Neural cell (in vitro differentiated cells): ENCODE results near the gene SHROOM2. TPM values are rescaled to one million over a fixed set of nuclear protein-coding genes. Genes with fewer than 3 reads are reported as not detected.

Source experiments
- H2AFZ ChIP-seq: fragments of 200-600, 300-800 bp; sonication (generic), shearing (Covaris generic); 2 replicates; pipeline ENCODE4 v1.6.0; 2014; ENCODE audit warnings: low read depth, mild to moderate bottlenecking, antibody characterized with exemption, low read length, moderate library complexity
- H3F3A ChIP-seq: fragments of 200-600 bp; shearing (Covaris generic); 2 replicates; pipeline ENCODE4 v1.6.1; 2016; ENCODE audit warnings: mild to moderate bottlenecking, moderate library complexity, mixed read lengths, antibody characterized with exemption, low read length; ENCODE audit not compliant: insufficient read depth, poor library complexity, severe bottlenecking
- H3K27ac ChIP-seq: fragments of 200-600, 300-800 bp; sonication (generic), shearing (Covaris generic); 2 replicates; pipeline ENCODE4 v1.5.1; 2014; ENCODE audit warnings: mild to moderate bottlenecking, low read length, moderate library complexity
- H3K27me3 ChIP-seq: fragments of 300-800, 200-600 bp; sonication (generic), shearing (Covaris generic); 2 replicates; pipeline ENCODE4 v1.6.0; 2014; ENCODE audit warnings: mild to moderate bottlenecking, low read depth, low read length, moderate library complexity; ENCODE audit not compliant: insufficient read depth
- H3K36me3 ChIP-seq: fragments of 300-800, 200-600 bp; sonication (generic), shearing (Covaris generic); 2 replicates; pipeline ENCODE4 v1.5.1; 2014; ENCODE audit warnings: mild to moderate bottlenecking, antibody characterized with exemption, low read length, moderate library complexity; ENCODE audit not compliant: insufficient read depth
- H3K4me2 ChIP-seq: fragments of 300-800, 200-600 bp; sonication (generic), shearing (Covaris generic); 2 replicates; pipeline ENCODE4 v1.6.0; 2014; ENCODE audit warnings: mild to moderate bottlenecking, low read length
- H3K4me3 ChIP-seq: fragments of 300-800, 200-600 bp; sonication (generic), shearing (Covaris generic); 2 replicates; pipeline ENCODE4 v1.5.1; 2014; ENCODE audit warnings: mild to moderate bottlenecking, low read length, moderate library complexity
- H3K79me2 ChIP-seq: fragments of 200-600 bp; shearing (Covaris generic); replicated peaks from 2 replicates; pipeline ENCODE4 v1.6.0; 2014; ENCODE audit warnings: mild to moderate bottlenecking, low read length, moderate library complexity; ENCODE audit not compliant: insufficient read depth
- H3K9ac ChIP-seq: fragments of 300-800, 200-600 bp; sonication (generic), shearing (Covaris generic); 2 replicates; pipeline ENCODE4 v1.6.1; 2016; ENCODE audit warnings: mild to moderate bottlenecking, low read length, mixed read lengths
- H3K9me2 ChIP-seq: fragments of 200-600 bp; shearing (Covaris generic); 2 replicates; pipeline ENCODE4 v1.6.1; 2016; ENCODE audit warnings: mild to moderate bottlenecking, low read length, mixed read lengths; ENCODE audit not compliant: insufficient read depth
- H3K9me3 ChIP-seq: fragments of 200-600, 300-800 bp; sonication (generic), shearing (Covaris generic); 2 replicates; pipeline ENCODE4 v1.6.1; 2016; ENCODE audit warnings: mild to moderate bottlenecking, mixed run types, low read length, moderate library complexity, mixed read lengths
- H4K20me1 ChIP-seq: fragments of 200-600 bp; shearing (Covaris generic); 2 replicates; pipeline ENCODE4 v1.6.1; 2016; ENCODE audit warnings: mild to moderate bottlenecking, mixed run types; ENCODE audit not compliant: insufficient read depth
- CTCF ChIP-seq: fragments of 450-650 bp; IDR thresholded peaks from 2 replicates; pipeline ENCODE4 v1.5.1; 2014; ENCODE audit warnings: antibody characterized with exemption, mild to moderate bottlenecking, moderate library complexity; ENCODE audit not compliant: poor library complexity, severe bottlenecking
- EP300 ChIP-seq: fragments of 450-650 bp; conservative IDR thresholded peaks from 2 replicates; pipeline ENCODE4 v1.6.1; 2014; ENCODE audit warnings: antibody characterized with exemption, mild to moderate bottlenecking, moderate library complexity; ENCODE audit not compliant: poor library complexity, severe bottlenecking
- EZH2 ChIP-seq: fragments of 200-600, 300-800 bp; shearing (Covaris generic), sonication (generic); IDR thresholded peaks from 2 replicates; pipeline ENCODE4 v1.6.1; 2014; ENCODE audit warnings: antibody characterized with exemption, low read length, borderline replicate concordance, mild to moderate bottlenecking; ENCODE audit not compliant: insufficient read depth, poor library complexity, severe bottlenecking
- MXI1 ChIP-seq: fragments of 450-650 bp; conservative IDR thresholded peaks from 2 replicates; pipeline ENCODE4 v1.6.1; 2014; ENCODE audit warnings: antibody characterized with exemption, mild to moderate bottlenecking; ENCODE audit not compliant: poor library complexity, severe bottlenecking
- POLR2AphosphoS5 ChIP-seq: IDR thresholded peaks from 2 replicates; pipeline ENCODE4 v1.6.1; 2012
- RAD21 ChIP-seq: fragments of 450-650 bp; conservative IDR thresholded peaks from 2 replicates; pipeline ENCODE4 v1.6.1; 2014; ENCODE audit warnings: antibody characterized with exemption, mild to moderate bottlenecking, moderate library complexity
- REST ChIP-seq: IDR thresholded peaks from 2 replicates; pipeline ENCODE4 v1.6.1; 2012; ENCODE audit warnings: borderline replicate concordance
- SMC3 ChIP-seq: fragments of 450-650 bp; conservative IDR thresholded peaks from 2 replicates; pipeline ENCODE4 v1.6.1; 2014; ENCODE audit warnings: antibody characterized with exemption, mild to moderate bottlenecking, moderate library complexity; ENCODE audit not compliant: poor library complexity
- TAF1 ChIP-seq: IDR thresholded peaks from 2 replicates; pipeline ENCODE4 v1.6.1; 2012; ENCODE audit warnings: low read depth
- polyA plus RNA-seq: library from polyadenylated mRNA; depleted of rRNA; stranded (reverse); fragments of >200 nt; gene quantifications from 2 replicates; pipeline ENCODE4 v1.2.3, GENCODE V29; 2014

The SHROOM2 gene
- polyA plus RNA-seq, 1 donor from 2014 or later, result 9.2 TPM

- Histone ChIP-seq H3K79me2 (no peaks in the 10 kb centered on the region), H3K9me3 (no peaks in the 10 kb centered on the region), H3K9ac (no peak overlapping the region), H3F3A (no peaks in the 10 kb centered on the region), H3K27me3 (no peaks in the 10 kb centered on the region), H3K4me2 (no peak overlapping the region), H3K9me2 (no peaks in the 10 kb centered on the region), H3K36me3 (no peaks in the 10 kb centered on the region), H3K4me3 (no peak overlapping the region), H4K20me1 (no peaks in the 10 kb centered on the region), H3K27ac (no peak overlapping the region), H2AFZ (no peak overlapping the region)
- TF ChIP-seq SMC3 (peak; percentile 75), RAD21 (peak; percentile 66), REST (no peak), MXI1 (no peak), EP300 (no peak), EZH2 (no peak), CTCF (peak; percentile 67), POLR2AphosphoS5 (no peak), TAF1 (no peak)
Observed at GRCh38 chrX:9988762-9989161, 202.5 kb downstream of the SHROOM2 start.

GRCh38 chrX:9992061-9992460, 205.8 kb downstream of the SHROOM2 start:
- no peaks in the 10 kb centered on the region for H4K20me1 ChIP-seq
- no peaks in the 10 kb centered on the region for H3F3A ChIP-seq
- H3K4me2 ChIP-seq, result no peak overlapping the region
- no peaks in the 10 kb centered on the region for H3K79me2 ChIP-seq
- no peak overlapping the region for H2AFZ ChIP-seq
- H3K4me3 ChIP-seq, result no peak overlapping the region
- no peak for TF ChIP-seq REST
- no peak for TF ChIP-seq SMC3
- no peak for TF ChIP-seq CTCF
- no peak for TF ChIP-seq TAF1
- no peak for TF ChIP-seq EP300
- TF ChIP-seq EZH2, result no peak
- TF ChIP-seq RAD21, result no peak
- TF ChIP-seq MXI1, result no peak
- no peak for TF ChIP-seq POLR2AphosphoS5
- no peaks in the 10 kb centered on the region for H3K9me2 ChIP-seq
- no peaks in the 10 kb centered on the region for H3K36me3 ChIP-seq
- H3K27ac ChIP-seq, result no peak overlapping the region
- no peaks in the 10 kb centered on the region for H3K9me3 ChIP-seq
- H3K27me3 ChIP-seq, result no peaks in the 10 kb centered on the region
- no peak overlapping the region for H3K9ac ChIP-seq
